Keratinocyte (primary cell): ENCODE data around the gene BABAM2. TPM values are rescaled to one million over a fixed set of nuclear protein-coding genes. Genes with fewer than 3 reads are reported as not detected.
"Not testable (repeated sequence)": the region's sequence is repeated elsewhere in the genome, so short reads cannot be mapped to it uniquely, and the experiment has no call there.

Source experiments
- DNase-seq: peaks from one replicate; pipeline ENCODE4 v3.0.0-alpha.2; 2011; ENCODE audit warnings: low read depth, missing footprints, low spot score
- FAIRE-seq: peaks from 2 replicates; lab custom pipeline; 2011; peaks lifted over from hg19 to GRCh38; lab: Jason Lieb, UNC
- H2AFZ ChIP-seq: 2 replicates; pipeline ENCODE4 v1.6.0; 2012; ENCODE audit warnings: low read length, control low read depth, inconsistent platforms; ENCODE audit not compliant: control insufficient read depth
- H3K27ac ChIP-seq: 2 replicates; pipeline ENCODE4 v1.5.1; 2011; ENCODE audit warnings: low read length; ENCODE audit not compliant: control insufficient read depth, insufficient read depth
- H3K27me3 ChIP-seq: 3 replicates; pipeline ENCODE4 v1.6.0; 2011; ENCODE audit warnings: low read length; ENCODE audit not compliant: control insufficient read depth, insufficient read depth; ENCODE audit errors: extremely low read depth
- H3K36me3 ChIP-seq, 2 experiments: 2 replicates in 1 of 2; 3 replicates in 1 of 2; pipeline ENCODE4 v1.5.1; 2011; ENCODE audit warnings: low read length in 2 of 2, mild to moderate bottlenecking in 1 of 2; ENCODE audit not compliant: control insufficient read depth in 2 of 2, insufficient read depth in 2 of 2; ENCODE audit errors: extremely low read depth in 1 of 2
- H3K4me1 ChIP-seq: 3 replicates; pipeline ENCODE4 v1.5.1; 2011; ENCODE audit warnings: low read length; ENCODE audit not compliant: control insufficient read depth, insufficient read depth; ENCODE audit errors: extremely low read depth
- H3K4me2 ChIP-seq: 3 replicates; pipeline ENCODE4 v1.6.0; 2011; ENCODE audit warnings: low read depth, low read length; ENCODE audit not compliant: control insufficient read depth, insufficient read depth; ENCODE audit errors: extremely low read depth
- H3K4me3 ChIP-seq, 3 experiments: fragments of 200-600 bp in 1 of 3; sonication (generic) in 1 of 3; 2 replicates in 2 of 3; 3 replicates in 1 of 3; pipeline ENCODE4 v1.5.1; 2011 to 2016; ENCODE audit warnings: low read length in 3 of 3, mild to moderate bottlenecking in 3 of 3, control low read depth in 2 of 3, inconsistent platforms in 1 of 3, low read depth in 1 of 3, mixed read lengths in 1 of 3, mixed run types in 1 of 3, moderate library complexity in 1 of 3; ENCODE audit not compliant: control insufficient read depth in 2 of 3, insufficient read depth in 2 of 3; ENCODE audit errors: extremely low read depth in 1 of 3
- H3K79me2 ChIP-seq: 2 replicates; pipeline ENCODE4 v1.6.0; 2012; ENCODE audit warnings: low read length; ENCODE audit not compliant: control insufficient read depth, insufficient read depth
- H3K9ac ChIP-seq: 3 replicates; pipeline ENCODE4 v1.6.0; 2011; ENCODE audit warnings: low read length; ENCODE audit not compliant: control insufficient read depth, insufficient read depth; ENCODE audit errors: extremely low read depth
- H3K9me1 ChIP-seq: 3 replicates; pipeline ENCODE4 v1.6.0; 2011; ENCODE audit warnings: low read length; ENCODE audit not compliant: control insufficient read depth, insufficient read depth; ENCODE audit errors: extremely low read depth
- H3K9me3 ChIP-seq: 2 replicates; pipeline ENCODE4 v1.5.1; 2012; ENCODE audit warnings: low read depth, low read length; ENCODE audit not compliant: control insufficient read depth
- H4K20me1 ChIP-seq: 3 replicates; pipeline ENCODE4 v1.6.0; 2011; ENCODE audit warnings: low read length; ENCODE audit not compliant: control insufficient read depth, insufficient read depth; ENCODE audit errors: extremely low read depth
- CTCF ChIP-seq, 3 experiments: IDR thresholded peaks in 1 of 3; conservative IDR thresholded peaks in 1 of 3; optimal IDR thresholded peaks in 1 of 3; 2 replicates in 2 of 3; 3 replicates in 1 of 3; pipeline versions ENCODE3 to v1.5.1; 2011; ENCODE audit warnings: low read length in 3 of 3, mild to moderate bottlenecking in 3 of 3, moderate library complexity in 2 of 3, control low read depth in 1 of 3, inconsistent platforms in 1 of 3; ENCODE audit not compliant: insufficient read depth in 2 of 3; ENCODE audit errors: extremely low read depth in 1 of 3
- EZH2 ChIP-seq: IDR thresholded peaks from one replicate; pipeline ENCODE4 v1.6.1; 2012; ENCODE audit warnings: inconsistent platforms, mild to moderate bottlenecking, low read length, moderate library complexity
- dilution Hi-C: fragments of 300-500 bp; cut with MboI; formaldehyde crosslinking; loops from one replicate; pipeline ENCODE4 v1.7.0; 2020; ENCODE audit warnings: low sequenced_read_pairs; ENCODE audit not compliant: extremely low pct_ligation_motif_present
- polyA plus RNA-seq, 5 experiments: library from polyadenylated mRNA; depleted of rRNA in 3 of 5; stranded (reverse) in 3 of 5; stranded (forward) in 1 of 5; unstranded in 1 of 5; fragments of >200 nt; gene quantifications; 1 replicate in 1 of 5; 2 replicates in 3 of 5; 3 replicates in 1 of 5; pipeline versions ENCODE4 v1.2.1 to v1.2.3, GENCODE V29; 2011 to 2012; ENCODE audit warnings: missing spikeins in 2 of 5, low read depth in 1 of 5, low replicate concordance in 1 of 5

Gene BABAM2
- polyA plus RNA-seq, 1 donor (not counting 4 experiments of a cell fraction or from before 2014, with no cell fraction given) = 29.8 TPM

- H3K9ac ChIP-seq = no peak overlapping the region
- no peak overlapping the region for H3K4me3 ChIP-seq
- TF ChIP-seq CTCF (optimal IDR thresholded peaks at IDR 0.05 in 1 of 3, IDR thresholded peaks at IDR 0.05 in 1 of 3, conservative IDR thresholded peaks at IDR 0.05 in 1 of 3; ENCODE audit: extremely low read depth in 1 of 3, insufficient read depth in 2 of 3, low read length in 3 of 3) = no peak
- H3K9me3 ChIP-seq = no peaks in the 10 kb centered on the region
- peak; percentile 44 for FAIRE-seq
- no peaks in the 10 kb centered on the region for H3K36me3 ChIP-seq
- H2AFZ ChIP-seq = no peak overlapping the region
- no peaks in the 10 kb centered on the region for H4K20me1 ChIP-seq
- DNase-seq = no peak
- H3K27ac ChIP-seq = no peak overlapping the region
- no peaks in the 10 kb centered on the region for H3K9me1 ChIP-seq
- no peaks in the 10 kb centered on the region for H3K27me3 ChIP-seq
- no peaks in the 10 kb centered on the region for H3K79me2 ChIP-seq
- dilution Hi-C loops = no loop called here
- H3K4me1 ChIP-seq = peaks cover under 1% of the 10 kb centered on the region
- no peak overlapping the region for H3K4me2 ChIP-seq
These were observed 119.2 kb downstream of the BABAM2 start for GRCh38 chr2:28009732-28010131.

GRCh38 chr2:28011322-28011737 is 120.8 kb downstream of the BABAM2 start:
- H3K4me1 ChIP-seq = no peaks in the 10 kb centered on the region
- dilution Hi-C loops = no loop called here
- no peak for TF ChIP-seq CTCF (optimal IDR thresholded peaks at IDR 0.05 in 1 of 3, IDR thresholded peaks at IDR 0.05 in 1 of 3, conservative IDR thresholded peaks at IDR 0.05 in 1 of 3; ENCODE audit: extremely low read depth in 1 of 3, insufficient read depth in 2 of 3, low read length in 3 of 3)
- no peak for TF ChIP-seq EZH2
- no peak overlapping the region for H3K4me3 ChIP-seq
- H3K9me3 ChIP-seq = no peaks in the 10 kb centered on the region
- no peaks in the 10 kb centered on the region for H3K79me2 ChIP-seq
- DNase-seq (no peak), FAIRE-seq (no peak)
- H3K9ac ChIP-seq = no peak overlapping the region
- no peaks in the 10 kb centered on the region for H4K20me1 ChIP-seq
- no peak overlapping the region for H2AFZ ChIP-seq
- no peaks in the 10 kb centered on the region for H3K9me1 ChIP-seq
- H3K4me2 ChIP-seq = no peak overlapping the region
- H3K27me3 ChIP-seq = no peaks in the 10 kb centered on the region
- no peaks in the 10 kb centered on the region for H3K36me3 ChIP-seq
- no peak overlapping the region for H3K27ac ChIP-seq

- not testable (repeated sequence) for FAIRE-seq, H3K9me3 ChIP-seq
These were observed 127.9 kb downstream of the BABAM2 start for GRCh38 chr2:28018474-28018873.

GRCh38 chr2:28019521-28019920 is 129.0 kb downstream of the BABAM2 start:
- H3K4me1 ChIP-seq, H3K36me3 ChIP-seq, H3K79me2 ChIP-seq, DNase-seq, H3K27ac ChIP-seq, H3K27me3 ChIP-seq, H4K20me1 ChIP-seq, H3K9me3 ChIP-seq, H3K9me1 ChIP-seq, H3K4me3 ChIP-seq, H3K9ac ChIP-seq, H2AFZ ChIP-seq, FAIRE-seq, H3K4me2 ChIP-seq, dilution Hi-C loops: not testable (repeated sequence)

More at GRCh38 chr2:28018474-28018873, 127.9 kb downstream of the BABAM2 start:
- H3K9me1 ChIP-seq, H3K4me1 ChIP-seq, H3K79me2 ChIP-seq, H3K4me2 ChIP-seq, H3K9ac ChIP-seq, DNase-seq, H3K27me3 ChIP-seq, H2AFZ ChIP-seq, H4K20me1 ChIP-seq, H3K4me3 ChIP-seq, H3K36me3 ChIP-seq, dilution Hi-C loops, H3K27ac ChIP-seq: not testable (repeated sequence)
